HG02610 (cell line): Measurements from ENCODE around the gene OR1F1.
"Not testable (repeated sequence)": the region's sequence is repeated elsewhere in the genome, so short reads cannot be mapped to it uniquely, and the experiment has no call there.

Experiments used
- ATAC-seq: cut with Tn5 transposase; IDR thresholded peaks from one replicate; pipeline ENCODE4 v1.9.1; 2021; ENCODE audit warnings: mild to moderate bottlenecking, moderate library complexity; ENCODE audit not compliant: unreplicated experiment

OR1F1 gene

DNA sequence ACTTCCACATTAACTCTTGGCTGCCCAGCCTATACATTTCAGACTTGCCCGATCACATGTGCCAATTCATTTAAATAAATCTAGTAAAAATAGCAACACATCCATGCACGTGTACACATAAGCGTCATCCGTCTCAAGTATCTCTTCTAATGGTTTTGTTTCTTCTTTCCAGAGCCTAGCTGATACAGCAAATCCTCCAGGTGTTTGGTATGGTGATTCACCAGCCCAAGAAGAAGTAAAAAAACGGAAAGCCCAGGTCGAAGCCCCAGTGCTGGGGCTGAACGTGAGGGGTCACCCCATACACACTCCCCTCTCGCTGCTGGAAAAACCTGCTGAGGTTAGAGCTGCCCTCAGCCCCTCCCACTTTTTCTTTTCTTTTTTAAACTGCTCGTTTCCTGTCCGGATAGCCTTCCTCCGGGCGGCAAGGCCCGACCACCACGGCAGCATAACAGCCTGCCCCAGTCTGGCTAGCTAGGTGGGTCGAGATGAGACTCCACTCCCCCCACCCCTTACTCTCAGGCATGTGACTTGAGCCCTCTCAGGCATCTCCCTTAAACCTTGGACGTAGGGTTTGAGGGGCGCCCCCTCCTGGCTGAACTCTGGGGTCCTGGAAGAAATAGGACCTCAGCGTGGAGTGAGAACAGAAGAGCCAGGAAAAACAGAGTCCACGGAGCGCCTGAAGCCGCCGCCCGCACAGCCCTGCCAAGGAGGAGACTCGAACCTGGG lies 13.9 kb upstream of the OR1F1 start:
- peak; percentile 38 for ATAC-seq

DNA sequence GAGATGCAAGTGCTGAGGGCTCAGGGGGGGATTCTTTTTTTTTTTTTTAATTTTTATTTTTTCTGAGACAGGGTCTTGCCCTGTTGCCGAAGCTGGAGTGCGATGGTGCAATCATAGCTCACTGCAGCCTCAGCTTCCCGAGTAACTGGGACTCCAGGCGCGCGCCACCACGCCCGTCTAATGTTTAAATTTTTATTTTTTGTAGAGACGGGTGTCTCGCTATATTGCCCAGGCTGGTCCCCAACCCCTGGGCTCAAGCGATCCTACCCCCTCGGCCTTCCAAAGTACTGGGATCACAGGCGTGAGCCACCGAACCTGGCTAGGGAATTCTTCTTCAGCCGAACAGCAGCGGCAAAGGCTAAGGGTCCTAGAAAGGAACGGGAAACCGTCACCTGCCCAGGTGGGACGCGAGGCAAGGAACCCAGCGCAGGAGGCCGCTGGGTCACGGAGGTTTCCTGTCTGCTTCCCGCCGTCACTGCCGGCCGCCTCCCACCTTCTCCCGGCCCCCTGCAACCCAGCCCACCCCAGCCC lies 13.3 kb upstream of the OR1F1 start:
- ATAC-seq: no peak

DNA sequence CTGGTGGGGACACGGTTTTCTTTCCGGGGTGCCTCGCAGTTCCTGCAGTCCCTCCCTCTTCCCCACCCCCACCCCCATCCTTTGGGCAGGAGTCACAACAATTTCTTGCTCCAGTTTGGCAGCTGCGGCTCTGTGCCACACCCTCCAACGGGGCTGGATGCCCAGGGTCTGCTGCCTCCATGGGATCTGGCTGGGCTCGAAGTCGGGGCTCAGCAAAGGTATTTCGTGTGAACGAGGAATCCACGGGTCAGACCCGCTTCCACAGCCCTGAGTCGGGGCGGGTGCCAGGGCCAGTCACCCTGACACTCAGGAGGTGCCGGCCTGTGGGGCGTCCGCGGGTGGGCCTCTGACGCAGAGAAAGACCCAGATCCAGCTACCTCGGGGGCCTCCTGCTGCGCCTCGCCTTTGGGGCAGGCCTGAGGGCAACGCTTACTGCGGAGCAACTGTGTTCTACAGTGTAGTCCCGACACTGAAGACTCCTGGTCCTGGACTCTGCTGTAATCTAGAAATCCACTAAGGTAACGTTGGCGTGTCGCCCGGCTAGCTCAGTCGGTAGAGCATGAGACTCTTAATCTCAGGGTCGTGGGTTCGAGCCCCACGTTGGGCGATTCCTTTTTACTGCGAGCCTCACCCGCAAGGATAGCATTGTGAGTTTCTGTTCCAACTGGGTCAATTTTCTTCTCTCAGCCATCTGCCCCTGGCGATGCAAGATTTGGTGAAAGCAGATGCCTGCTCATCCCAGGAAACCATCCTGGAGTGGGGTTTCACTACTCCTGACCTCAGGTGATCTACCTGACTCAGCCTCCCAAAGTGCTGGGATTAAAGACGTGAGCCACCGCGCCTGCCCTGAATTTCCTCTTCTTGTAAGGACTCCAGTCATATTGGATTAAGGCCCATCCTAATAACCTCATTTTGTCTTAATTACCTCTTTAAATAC lies 12.6 kb upstream of the OR1F1 start:
- no peak for ATAC-seq

DNA sequence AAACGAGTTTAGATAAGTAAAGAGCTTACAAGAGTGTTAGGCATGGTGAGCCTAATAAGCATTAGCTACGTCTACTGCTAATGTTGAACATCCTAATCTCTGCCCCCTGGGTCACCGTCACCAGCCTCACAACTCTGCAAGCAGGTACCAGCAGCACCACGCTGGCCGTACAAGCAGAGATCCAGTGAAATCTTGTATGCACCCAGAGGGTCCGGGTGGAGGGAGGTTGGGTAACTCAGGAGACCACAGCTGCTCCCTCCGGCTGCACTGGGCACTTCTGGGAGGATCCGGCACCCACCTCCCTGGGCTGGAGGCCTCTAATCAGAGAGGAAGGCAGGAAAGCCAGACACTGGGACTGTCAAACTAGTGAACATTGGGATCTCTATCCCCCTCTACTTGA lies 8.4 kb upstream of the OR1F1 start:
- ATAC-seq: no peak

GRCh38 chr16:3180445-3180878 lies 7.5 kb upstream of the OR1F1 start:
- ATAC-seq: no peak

GRCh38 chr16:3182293-3182607 lies 5.8 kb upstream of the OR1F1 start:
- ATAC-seq: not testable (repeated sequence)

DNA sequence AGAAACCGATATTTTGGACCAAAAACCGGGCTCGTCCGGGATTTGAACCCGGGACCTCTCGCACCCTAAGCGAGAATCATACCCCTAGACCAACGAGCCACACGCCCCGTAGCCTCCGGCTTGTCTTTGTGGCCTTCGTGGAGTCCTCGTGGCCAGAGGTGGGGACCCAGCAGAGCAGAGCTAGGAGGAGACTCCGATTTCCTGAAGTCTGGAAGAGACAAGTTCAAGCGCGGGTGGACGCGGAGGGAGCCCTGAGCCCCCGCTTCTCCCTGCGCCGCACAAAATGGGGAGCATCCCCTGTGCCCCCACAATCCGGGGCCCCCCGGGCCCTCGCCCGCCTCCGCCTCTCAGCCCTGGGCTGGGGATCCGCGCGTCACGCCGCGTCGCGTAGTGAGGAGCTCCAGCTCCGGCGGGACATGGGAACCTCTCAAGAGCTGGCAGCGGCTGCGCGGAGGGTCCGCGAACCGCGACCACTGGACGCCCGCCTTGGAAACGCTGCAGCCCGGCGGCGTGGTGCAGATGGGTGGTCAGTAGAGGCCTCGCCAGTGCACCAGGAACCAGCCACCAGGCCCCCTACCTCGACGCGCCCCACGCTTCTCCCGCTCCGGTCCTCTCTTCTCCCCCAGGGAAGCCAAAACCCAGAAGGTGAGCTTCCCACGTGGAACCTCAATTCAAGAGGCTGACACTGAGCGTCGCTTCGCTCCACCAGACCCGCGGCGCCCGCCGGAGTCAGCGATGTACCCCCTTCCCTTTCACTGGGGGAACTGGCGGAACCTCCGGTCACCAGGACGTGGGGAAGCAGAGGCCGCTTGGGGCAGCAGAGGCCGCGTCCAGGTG lies 5.2 kb upstream of the OR1F1 start:
- ATAC-seq: no peak

DNA sequence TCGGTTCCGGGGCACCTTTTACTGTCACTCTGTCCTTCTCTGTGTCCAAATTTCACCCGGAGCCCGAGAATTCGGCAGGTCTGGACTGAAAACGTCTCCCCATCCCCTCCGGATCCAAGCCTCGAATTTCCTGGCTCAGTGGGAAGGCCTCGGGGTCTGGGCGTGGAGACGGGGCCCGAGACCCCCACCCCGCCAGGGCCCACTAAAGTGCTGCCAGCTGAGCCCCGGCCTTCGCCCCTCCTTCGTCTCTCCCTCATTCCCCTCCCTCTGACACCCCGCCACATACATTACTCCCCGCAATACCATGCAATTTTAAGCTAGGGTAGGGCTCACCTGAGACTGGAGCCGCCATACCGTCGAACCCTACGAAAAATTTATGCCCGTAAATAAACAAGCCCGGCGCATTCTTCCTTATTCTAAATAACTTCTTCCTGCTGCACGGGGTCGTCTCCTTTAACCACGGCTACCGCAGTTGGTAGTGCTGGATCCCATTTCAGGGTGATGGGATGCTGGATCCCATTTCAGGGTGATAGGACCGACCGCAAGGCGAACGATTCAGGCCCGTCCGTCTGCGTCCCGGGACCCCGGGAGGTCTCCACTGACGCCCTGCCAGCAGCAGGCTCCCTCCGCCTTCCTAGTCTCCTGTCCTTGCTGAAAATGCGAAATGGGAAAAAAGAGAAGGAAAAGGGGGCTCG lies 4.4 kb upstream of the OR1F1 start:
- no peak for ATAC-seq

GRCh38 chr16:3186946-3187690 lies 886 bp upstream of the OR1F1 start:
- no peak for ATAC-seq

DNA sequence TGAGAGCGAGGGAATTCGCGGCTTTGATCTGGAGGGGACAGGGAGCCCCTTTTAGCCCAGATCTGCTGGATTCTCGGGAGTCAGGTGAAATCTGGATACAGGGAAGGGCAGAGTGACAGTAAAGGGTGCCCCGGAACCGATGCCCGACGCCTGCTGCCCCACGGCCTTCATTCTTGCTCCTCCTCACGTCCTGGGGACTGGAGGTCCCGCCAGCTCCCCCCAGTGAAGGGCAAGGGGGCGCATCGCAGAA lies 596 bp downstream of the OR1F1 start:
- ATAC-seq: no peak

- no peak for ATAC-seq
Observed at GRCh38 chr16:3188925-3189825, 1.2 kb downstream of the OR1F1 start.

- ATAC-seq: no peak
Observed at GRCh38 chr16:3189869-3190268, 1.9 kb downstream of the OR1F1 start.

- ATAC-seq: no peak
Observed at GRCh38 chr16:3190949-3191353, 2.9 kb downstream of the OR1F1 start.

- ATAC-seq: no peak
Observed at GRCh38 chr16:3192476-3193019, 4.5 kb downstream of the OR1F1 start.

DNA sequence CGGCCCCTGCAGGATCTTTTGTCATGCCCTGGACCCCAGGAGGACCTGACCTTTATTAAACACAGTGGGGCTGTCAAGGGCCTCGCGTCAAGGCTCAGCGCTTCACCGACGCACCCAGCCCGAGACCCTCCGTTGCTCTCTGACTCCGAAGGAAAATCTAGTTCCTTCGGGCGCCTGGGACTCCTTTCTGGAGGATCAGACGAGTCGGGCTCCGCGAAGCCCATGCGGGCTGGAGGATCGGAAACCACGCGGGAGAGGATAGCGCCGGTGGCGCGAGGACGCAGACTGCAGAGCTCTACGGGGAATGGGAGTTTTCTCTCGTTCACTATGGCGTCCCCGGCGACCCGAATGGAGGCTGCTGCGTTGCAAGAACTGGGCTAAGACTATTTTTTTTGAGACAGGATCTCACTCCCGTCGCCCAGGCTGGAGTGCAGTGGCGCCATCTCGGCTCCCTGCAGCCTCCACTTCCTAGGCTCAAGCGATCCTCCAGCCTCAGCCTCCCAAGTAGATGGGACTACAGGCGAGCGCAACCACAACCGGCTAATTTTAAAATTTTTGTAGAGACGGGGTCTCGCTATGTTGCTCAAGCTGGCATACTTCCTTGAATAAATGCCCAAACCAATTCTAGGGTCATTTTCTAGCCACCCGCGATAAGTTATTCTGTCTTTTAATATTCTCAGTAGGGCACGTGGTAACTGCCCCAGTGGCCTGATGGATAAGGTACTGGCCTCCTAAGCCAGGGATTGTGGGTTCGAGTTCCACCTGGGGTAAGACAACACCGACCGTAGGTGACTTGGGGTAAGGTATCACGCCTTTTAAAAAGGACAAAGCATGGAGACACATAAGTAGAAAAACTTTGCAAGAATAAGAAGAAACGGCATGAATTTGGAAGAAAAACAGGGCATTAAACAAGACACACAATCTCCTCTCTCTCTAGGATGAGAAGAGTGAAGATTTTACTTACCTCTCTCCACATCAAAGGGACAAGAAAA lies 5.5 kb downstream of the OR1F1 start:
- no peak for ATAC-seq

- ATAC-seq: no peak
Observed at GRCh38 chr16:3194792-3195191, 6.8 kb downstream of the OR1F1 start.

GRCh38 chr16:3195975-3196374 lies 8.0 kb downstream of the OR1F1 start:
- ATAC-seq: no peak
